ENCODE data around the gene PSMA7.

- TF ChIP-seq TCF12 (IDR thresholded peaks at IDR 0.05), result no peak
- no peak for TF ChIP-seq EP300 (IDR thresholded peaks at IDR 0.05; ENCODE audit: borderline replicate concordance in 1 of 2, low read depth in 1 of 2, low read length in 1 of 2)
- TF ChIP-seq CTCF (IDR thresholded peaks at IDR 0.05), result no peak
- no peak for TF ChIP-seq POLR2AphosphoS5 (IDR thresholded peaks at IDR 0.05; ENCODE audit: low read depth, low read length)
- no peak for TF ChIP-seq TAF1 (IDR thresholded peaks at IDR 0.05; ENCODE audit: borderline replicate concordance, low read depth, low read length)
- TF ChIP-seq REST (IDR thresholded peaks at IDR 0.05; ENCODE audit: low read depth, low read length), result no peak
- no peak for TF ChIP-seq SMC3 (IDR thresholded peaks at IDR 0.05; ENCODE audit: low read depth, low read length)
- no peak for TF ChIP-seq EZH2phosphoT487 (IDR thresholded peaks at IDR 0.05; ENCODE audit: borderline replicate concordance, low read depth)
- no peak for TF ChIP-seq SIN3A (IDR thresholded peaks at IDR 0.05; ENCODE audit: borderline replicate concordance, low read depth, low read length)
- TF ChIP-seq RAD21 (IDR thresholded peaks at IDR 0.05; ENCODE audit: low read length), result no peak
These were observed 24.1 kb downstream of the PSMA7 start for GRCh38 chr20:62119115-62119514.
